ENCODE results near the gene TES. TPM values are rescaled to one million over a fixed set of nuclear protein-coding genes. Genes with fewer than 3 reads are reported as not detected.

Gene TES
- total and polyA plus RNA-seq, 2 experiments from 2014 or later, result 37.3 to 38.3 TPM

DNA sequence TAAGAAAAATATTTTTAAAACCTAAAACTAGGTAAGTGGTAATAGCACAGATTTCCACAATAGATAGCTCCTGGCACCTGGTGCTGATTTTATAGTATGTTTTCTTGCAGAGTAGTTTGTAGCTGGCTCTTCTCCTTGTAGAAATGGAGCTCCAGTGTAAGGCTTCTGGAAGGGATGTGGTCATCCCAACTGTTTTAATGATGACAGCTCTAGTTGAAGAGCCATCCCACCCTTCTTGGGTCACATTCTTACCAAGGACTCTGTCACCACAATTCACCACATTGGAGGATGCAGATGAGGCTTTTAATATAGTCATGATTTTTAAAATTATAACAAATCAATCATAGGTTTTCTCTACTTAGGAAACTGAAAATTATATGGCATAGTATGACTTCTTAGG is 31.0 kb downstream of the TES start (continued):
- TF ChIP-seq, protein P1, sequence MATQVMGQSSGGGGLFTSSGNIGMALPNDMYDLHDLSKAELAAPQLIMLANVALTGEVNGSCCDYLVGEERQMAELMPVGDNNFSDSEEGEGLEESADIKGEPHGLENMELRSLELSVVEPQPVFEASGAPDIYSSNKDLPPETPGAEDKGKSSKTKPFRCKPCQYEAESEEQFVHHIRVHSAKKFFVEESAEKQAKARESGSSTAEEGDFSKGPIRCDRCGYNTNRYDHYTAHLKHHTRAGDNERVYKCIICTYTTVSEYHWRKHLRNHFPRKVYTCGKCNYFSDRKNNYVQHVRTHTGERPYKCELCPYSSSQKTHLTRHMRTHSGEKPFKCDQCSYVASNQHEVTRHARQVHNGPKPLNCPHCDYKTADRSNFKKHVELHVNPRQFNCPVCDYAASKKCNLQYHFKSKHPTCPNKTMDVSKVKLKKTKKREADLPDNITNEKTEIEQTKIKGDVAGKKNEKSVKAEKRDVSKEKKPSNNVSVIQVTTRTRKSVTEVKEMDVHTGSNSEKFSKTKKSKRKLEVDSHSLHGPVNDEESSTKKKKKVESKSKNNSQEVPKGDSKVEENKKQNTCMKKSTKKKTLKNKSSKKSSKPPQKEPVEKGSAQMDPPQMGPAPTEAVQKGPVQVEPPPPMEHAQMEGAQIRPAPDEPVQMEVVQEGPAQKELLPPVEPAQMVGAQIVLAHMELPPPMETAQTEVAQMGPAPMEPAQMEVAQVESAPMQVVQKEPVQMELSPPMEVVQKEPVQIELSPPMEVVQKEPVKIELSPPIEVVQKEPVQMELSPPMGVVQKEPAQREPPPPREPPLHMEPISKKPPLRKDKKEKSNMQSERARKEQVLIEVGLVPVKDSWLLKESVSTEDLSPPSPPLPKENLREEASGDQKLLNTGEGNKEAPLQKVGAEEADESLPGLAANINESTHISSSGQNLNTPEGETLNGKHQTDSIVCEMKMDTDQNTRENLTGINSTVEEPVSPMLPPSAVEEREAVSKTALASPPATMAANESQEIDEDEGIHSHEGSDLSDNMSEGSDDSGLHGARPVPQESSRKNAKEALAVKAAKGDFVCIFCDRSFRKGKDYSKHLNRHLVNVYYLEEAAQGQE (IDR thresholded peaks at IDR 0.05; ENCODE audit: unreplicated experiment), result no peak
- TF ChIP-seq STAT1 (IDR thresholded peaks at IDR 0.05; ENCODE audit: unreplicated experiment), result no peak
- TF ChIP-seq, protein P2, sequence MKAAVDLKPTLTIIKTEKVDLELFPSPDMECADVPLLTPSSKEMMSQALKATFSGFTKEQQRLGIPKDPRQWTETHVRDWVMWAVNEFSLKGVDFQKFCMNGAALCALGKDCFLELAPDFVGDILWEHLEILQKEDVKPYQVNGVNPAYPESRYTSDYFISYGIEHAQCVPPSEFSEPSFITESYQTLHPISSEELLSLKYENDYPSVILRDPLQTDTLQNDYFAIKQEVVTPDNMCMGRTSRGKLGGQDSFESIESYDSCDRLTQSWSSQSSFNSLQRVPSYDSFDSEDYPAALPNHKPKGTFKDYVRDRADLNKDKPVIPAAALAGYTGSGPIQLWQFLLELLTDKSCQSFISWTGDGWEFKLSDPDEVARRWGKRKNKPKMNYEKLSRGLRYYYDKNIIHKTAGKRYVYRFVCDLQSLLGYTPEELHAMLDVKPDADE (IDR thresholded peaks at IDR 0.05), result no peak
- TF ChIP-seq POLR2AphosphoS5 (IDR thresholded peaks at IDR 0.05; ENCODE audit: low read depth), result no peak
- TF ChIP-seq, protein P3, sequence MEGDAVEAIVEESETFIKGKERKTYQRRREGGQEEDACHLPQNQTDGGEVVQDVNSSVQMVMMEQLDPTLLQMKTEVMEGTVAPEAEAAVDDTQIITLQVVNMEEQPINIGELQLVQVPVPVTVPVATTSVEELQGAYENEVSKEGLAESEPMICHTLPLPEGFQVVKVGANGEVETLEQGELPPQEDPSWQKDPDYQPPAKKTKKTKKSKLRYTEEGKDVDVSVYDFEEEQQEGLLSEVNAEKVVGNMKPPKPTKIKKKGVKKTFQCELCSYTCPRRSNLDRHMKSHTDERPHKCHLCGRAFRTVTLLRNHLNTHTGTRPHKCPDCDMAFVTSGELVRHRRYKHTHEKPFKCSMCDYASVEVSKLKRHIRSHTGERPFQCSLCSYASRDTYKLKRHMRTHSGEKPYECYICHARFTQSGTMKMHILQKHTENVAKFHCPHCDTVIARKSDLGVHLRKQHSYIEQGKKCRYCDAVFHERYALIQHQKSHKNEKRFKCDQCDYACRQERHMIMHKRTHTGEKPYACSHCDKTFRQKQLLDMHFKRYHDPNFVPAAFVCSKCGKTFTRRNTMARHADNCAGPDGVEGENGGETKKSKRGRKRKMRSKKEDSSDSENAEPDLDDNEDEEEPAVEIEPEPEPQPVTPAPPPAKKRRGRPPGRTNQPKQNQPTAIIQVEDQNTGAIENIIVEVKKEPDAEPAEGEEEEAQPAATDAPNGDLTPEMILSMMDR (conservative IDR thresholded peaks at IDR 0.05; ENCODE audit: low read depth in 2 of 2), result no peak
- no peak for TF ChIP-seq ZNF114 (CRISPR knock-in tag; IDR thresholded peaks at IDR 0.05)
- no peak for TF ChIP-seq ZNF331 (CRISPR knock-in tag; IDR thresholded peaks at IDR 0.05; ENCODE audit: low read depth)
- no peak for TF ChIP-seq EZH2 (IDR thresholded peaks at IDR 0.05; ENCODE audit: low read depth, unreplicated experiment)
- TF ChIP-seq NANOG (IDR thresholded peaks at IDR 0.05; ENCODE audit: borderline replicate concordance), result no peak
- TF ChIP-seq CREB1 (CRISPR knock-in tag; IDR thresholded peaks at IDR 0.05; ENCODE audit: low read depth), result no peak

DNA sequence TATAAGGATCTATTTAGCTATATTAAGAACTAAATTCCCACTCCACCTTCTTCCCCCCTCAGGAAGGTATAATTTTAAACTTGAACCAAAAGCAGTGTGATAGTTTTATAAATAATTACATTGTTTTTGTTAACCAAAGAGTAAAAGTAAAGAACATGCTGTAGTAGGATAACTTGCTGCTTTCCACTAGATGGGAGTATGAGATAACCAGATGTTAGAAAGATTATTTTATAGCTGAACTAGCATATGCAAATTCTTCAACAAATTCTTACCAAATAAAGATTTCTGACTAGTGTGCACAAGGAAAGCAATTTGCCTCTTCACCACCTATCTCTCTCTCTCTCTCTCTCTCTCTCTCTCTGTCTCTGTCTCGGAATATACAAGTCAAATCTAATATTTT is 31.8 kb downstream of the TES start:
- H3K4me2 ChIP-seq, result no peak overlapping the region
- H3K9me3 Mint-ChIP-seq, result peaks cover 33% of the 10 kb centered on the region
- H3K79me2 ChIP-seq (replicated peaks; ENCODE audit: insufficient read depth), result no peaks in the 10 kb centered on the region
- no peaks in the 10 kb centered on the region for H3K9me2 ChIP-seq (ENCODE audit: insufficient read depth)
- H3K27ac ChIP-seq (ENCODE audit: low read depth), result no peak overlapping the region
- H3K27me3 ChIP-seq (ENCODE audit: insufficient read depth), result no peaks in the 10 kb centered on the region
- DNase-seq (ENCODE audit: low spot score) (no peak), ATAC-seq (no peak)
- no peak overlapping the region for H2AFZ ChIP-seq
- peaks cover 11% of the 10 kb centered on the region; the same call in 1 of the 2 replicates for H3K4me1 ChIP-seq (ENCODE audit: insufficient read depth)
- peaks cover 39% of the 10 kb centered on the region for H3K36me3 Mint-ChIP-seq (ENCODE audit: low read depth)
- peaks cover 13% of the 10 kb centered on the region; the same call in 2 of the 3 replicates for H3K4me1 Mint-ChIP-seq
- H3K36me3 ChIP-seq (ENCODE audit: insufficient read depth), result peaks cover 19% of the 10 kb centered on the region; the same call in 1 of the 2 replicates
- H4K20me1 ChIP-seq (replicated peaks; ENCODE audit: insufficient read depth), result no peaks in the 10 kb centered on the region
- no peak overlapping the region for H3K27ac Mint-ChIP-seq
- peaks cover 4% of the 10 kb centered on the region for H3K27me3 Mint-ChIP-seq (ENCODE audit: insufficient read depth, low read depth, poor library complexity)
- no peak overlapping the region for H3K4me3 ChIP-seq
- no peak overlapping the region for H3K4me3 Mint-ChIP-seq
- no peaks in the 10 kb centered on the region for H3F3A ChIP-seq (replicated peaks; ENCODE audit: low read depth)
- TF ChIP-seq JUNB (IDR thresholded peaks at IDR 0.05; ENCODE audit: unreplicated experiment), result no peak
- TF ChIP-seq, protein P3 (conservative IDR thresholded peaks at IDR 0.05; ENCODE audit: low read depth in 2 of 2), result no peak
